ENCODE data around the gene SUCLG2.
"Not testable (repeated sequence)": the region's sequence is repeated elsewhere in the genome, so short reads cannot be mapped to it uniquely, and the experiment has no call there.

The SUCLG2 gene

GRCh38 chr3:67609709-67610108 lies 44.7 kb downstream of the SUCLG2 start:
- no peak for DNase-seq (ENCODE audit: low read depth in 2 of 2)

GRCh38 chr3:67608034-67608433 lies 46.4 kb downstream of the SUCLG2 start:
- no peak for DNase-seq (ENCODE audit: low read depth in 2 of 2)

GRCh38 chr3:67605377-67605776 lies 49.0 kb downstream of the SUCLG2 start:
- DNase-seq (ENCODE audit: low read depth in 2 of 2), result no peak

GRCh38 chr3:67602816-67603215 lies 51.6 kb downstream of the SUCLG2 start:
- no peak for DNase-seq (ENCODE audit: low read depth in 2 of 2)

GRCh38 chr3:67601919-67602608 lies 52.3 kb downstream of the SUCLG2 start:
- no peak for DNase-seq (ENCODE audit: low read depth in 2 of 2)

- no peak for DNase-seq (ENCODE audit: low read depth in 2 of 2)
These were observed 53.0 kb downstream of the SUCLG2 start for GRCh38 chr3:67601385-67601784.

GRCh38 chr3:67599821-67600220 lies 54.6 kb downstream of the SUCLG2 start:
- no peak for DNase-seq (ENCODE audit: low read depth in 2 of 2)

- DNase-seq (ENCODE audit: low read depth in 2 of 2), result no peak
These were observed 55.4 kb downstream of the SUCLG2 start for GRCh38 chr3:67598814-67599556.

- no peak for DNase-seq (ENCODE audit: low read depth in 2 of 2)
These were observed 59.0 kb downstream of the SUCLG2 start for GRCh38 chr3:67595424-67595823.

GRCh38 chr3:67593761-67594234 lies 60.6 kb downstream of the SUCLG2 start:
- DNase-seq (ENCODE audit: low read depth in 2 of 2), result no peak

- DNase-seq (ENCODE audit: low read depth in 2 of 2), result no peak
These were observed 62.4 kb downstream of the SUCLG2 start for GRCh38 chr3:67592057-67592456.

GRCh38 chr3:67587811-67588210 lies 66.6 kb downstream of the SUCLG2 start:
- no peak for DNase-seq (ENCODE audit: low read depth in 2 of 2)

- DNase-seq (ENCODE audit: low read depth in 2 of 2), result no peak
These were observed 67.1 kb downstream of the SUCLG2 start for GRCh38 chr3:67587301-67587700.

- DNase-seq (ENCODE audit: low read depth in 2 of 2), result not testable (repeated sequence)
These were observed 69.8 kb downstream of the SUCLG2 start for GRCh38 chr3:67584608-67585007.

GRCh38 chr3:67580430-67581000 lies 73.9 kb downstream of the SUCLG2 start:
- no peak for DNase-seq (ENCODE audit: low read depth in 2 of 2)

- no peak for DNase-seq (ENCODE audit: low read depth in 2 of 2)
These were observed 76.0 kb downstream of the SUCLG2 start for GRCh38 chr3:67578416-67578815.

- DNase-seq (ENCODE audit: low read depth in 2 of 2), result no peak
These were observed 78.0 kb downstream of the SUCLG2 start for GRCh38 chr3:67576441-67576840.

- DNase-seq (ENCODE audit: low read depth in 2 of 2), result no peak
These were observed 85.1 kb downstream of the SUCLG2 start for GRCh38 chr3:67569324-67569723.

- DNase-seq (ENCODE audit: low read depth in 2 of 2), result no peak
These were observed 86.5 kb downstream of the SUCLG2 start for GRCh38 chr3:67567893-67568292.

GRCh38 chr3:67564973-67565372 lies 89.4 kb downstream of the SUCLG2 start:
- no peak for DNase-seq (ENCODE audit: low read depth in 2 of 2)

- no peak for DNase-seq (ENCODE audit: low read depth in 2 of 2)
These were observed 90.4 kb downstream of the SUCLG2 start for GRCh38 chr3:67564008-67564407.

GRCh38 chr3:67561667-67562394 lies 92.6 kb downstream of the SUCLG2 start:
- DNase-seq (ENCODE audit: low read depth in 2 of 2), result no peak

Measured in stimulated activated CD4-positive, alpha-beta T cell treated with anti-CD3 and anti-CD28 coated beads, Interleukin-15, amount 100 ng/mL, for 48 hours (primary cell).